Liver (tissue), 9 donors: ENCODE data around the gene NAA80. TPM values are rescaled to one million over a fixed set of nuclear protein-coding genes. Genes with fewer than 3 reads are reported as not detected.
A peak's percentile ranks its signal among the peaks of the same experiment; 100 is the strongest.

Experiments used
- DNase-seq: peaks from one replicate; pipeline ENCODE4 v3.0.0-alpha.2; 2017; ENCODE audit warnings: low spot score
- H3K27ac ChIP-seq, 2 donors: one replicate each; pipeline ENCODE4 v1.7.0; 2013; ENCODE audit warnings: inconsistent platforms in 2 of 2, low read length in 2 of 2, control low read depth in 1 of 2, low read depth in 1 of 2, mild to moderate bottlenecking in 1 of 2
- H3K27me3 ChIP-seq, 4 donors: one replicate each; pipeline versions ENCODE4 v1.6.1 to v1.7.0; 2013; ENCODE audit warnings: low read length in 3 of 4, inconsistent platforms in 1 of 4, mild to moderate bottlenecking in 1 of 4, moderate library complexity in 1 of 4; ENCODE audit not compliant: control insufficient read depth in 4 of 4, insufficient read depth in 4 of 4
- H3K36me3 ChIP-seq, 4 donors: one replicate each; pipeline versions ENCODE4 v1.6.1 to v1.7.0; 2013; ENCODE audit warnings: low read length in 3 of 4, mild to moderate bottlenecking in 3 of 4, low read depth in 1 of 4, moderate library complexity in 1 of 4; ENCODE audit not compliant: control insufficient read depth in 4 of 4, insufficient read depth in 3 of 4
- H3K4me1 ChIP-seq, 4 donors: one replicate each; pipeline versions ENCODE4 v1.6.1 to v1.7.0; 2013; ENCODE audit warnings: low read length in 3 of 4, mild to moderate bottlenecking in 3 of 4, moderate library complexity in 1 of 4; ENCODE audit not compliant: control insufficient read depth in 4 of 4, insufficient read depth in 4 of 4
- H3K4me3 ChIP-seq, 3 donors: one replicate each; pipeline versions ENCODE4 v1.6.1 to v1.7.0; 2013; ENCODE audit warnings: low read length in 3 of 3, control low read depth in 1 of 3, low read depth in 1 of 3, mild to moderate bottlenecking in 1 of 3
- H3K9ac ChIP-seq, 2 donors: one replicate each; pipeline ENCODE4 v1.7.0; 2013; ENCODE audit warnings: low read length in 2 of 2, mild to moderate bottlenecking in 2 of 2, moderate library complexity in 2 of 2, control low read depth in 1 of 2, low read depth in 1 of 2
- H3K9me3 ChIP-seq, 4 donors: one replicate each; pipeline versions ENCODE4 v1.6.1 to v1.7.0; 2013; ENCODE audit warnings: low read length in 3 of 4; ENCODE audit not compliant: control insufficient read depth in 4 of 4
- CTCF ChIP-seq: fragments of 150-350 bp; IDR thresholded peaks from 2 replicates; pipeline ENCODE4 v1.5.1; 2017; ENCODE audit warnings: improper control_type of control experiment, low read depth, low read length; ENCODE audit not compliant: missing input control
- EGR1 ChIP-seq, 2 donors: IDR thresholded peaks; 2 replicates each; pipeline ENCODE4 v1.6.1; 2016 to 2018; ENCODE audit warnings: antibody characterized with exemption in 2 of 2, low read depth in 2 of 2
- FOXA1 ChIP-seq: IDR thresholded peaks from 2 replicates; pipeline ENCODE4 v1.6.1; 2016; ENCODE audit warnings: antibody characterized with exemption
- GABPA ChIP-seq, 2 donors: IDR thresholded peaks in 1 of 2; conservative IDR thresholded peaks in 1 of 2; 2 replicates each; pipeline ENCODE4 v1.6.1; 2016; ENCODE audit warnings: antibody characterized with exemption in 2 of 2, mild to moderate bottlenecking in 1 of 2, moderate library complexity in 1 of 2
- HNF4A ChIP-seq, 2 donors: conservative IDR thresholded peaks; 2 replicates each; pipeline ENCODE4 v1.6.1; 2016; ENCODE audit warnings: antibody characterized with exemption in 2 of 2, mild to moderate bottlenecking in 2 of 2
- HNF4G ChIP-seq: IDR thresholded peaks from 2 replicates; pipeline ENCODE4 v1.6.1; 2016; ENCODE audit warnings: antibody characterized with exemption
- JUND ChIP-seq, 2 donors: IDR thresholded peaks; 2 replicates each; pipeline ENCODE4 v1.6.1; 2016; ENCODE audit warnings: antibody characterized with exemption in 2 of 2
- MAX ChIP-seq: IDR thresholded peaks from 2 replicates; pipeline ENCODE4 v1.6.1; 2016; ENCODE audit warnings: antibody characterized with exemption
- NR2F2 ChIP-seq: IDR thresholded peaks from 2 replicates; pipeline ENCODE4 v1.6.1; 2016; ENCODE audit warnings: antibody characterized with exemption
- RAD21 ChIP-seq, 2 donors: IDR thresholded peaks; 2 replicates each; pipeline ENCODE4 v1.6.1; 2016; ENCODE audit warnings: antibody characterized with exemption in 2 of 2, mild to moderate bottlenecking in 2 of 2
- SP1 ChIP-seq: IDR thresholded peaks from 2 replicates; pipeline ENCODE4 v1.6.1; 2018; ENCODE audit warnings: antibody characterized with exemption, mild to moderate bottlenecking
- YY1 ChIP-seq: IDR thresholded peaks from 2 replicates; pipeline ENCODE4 v1.6.1; 2016; ENCODE audit warnings: antibody characterized with exemption, mild to moderate bottlenecking
- ZBTB33 ChIP-seq: IDR thresholded peaks from 2 replicates; pipeline ENCODE4 v1.6.1; 2016; ENCODE audit warnings: antibody characterized with exemption
- WGBS: extraction: QIAGEN DNeasy Blood & Tissue Kit; methylation state at CpG from one replicate; pipeline ENCODE4 v1.1.7; 2013; 5-methylcytosine and 5-hydroxymethylcytosine counted together
- polyA plus RNA-seq, 2 donors: library from polyadenylated mRNA; stranded (reverse) in 1 of 2; unstranded in 1 of 2; fragments of 200-250 nt in 1 of 2; fragments of >200 nt in 1 of 2; fragmentation: Nextera tagmentation in 1 of 2; extraction: Ambion mirVana in 1 of 2; gene quantifications; one replicate each; pipeline versions ENCODE4 v1.2.1 to v1.2.3, GENCODE V29; 2013 to 2015
- total RNA-seq, 2 donors: library from RNA; depleted of rRNA; stranded (reverse); fragments of >200 nt; gene quantifications; one replicate each; pipeline ENCODE4 v1.2.3, GENCODE V29; 2014
- TF ChIP-seq, protein P1 (sequence below): IDR thresholded peaks from 2 replicates; pipeline ENCODE4 v1.6.1; 2016; ENCODE audit warnings: antibody characterized with exemption, mild to moderate bottlenecking
- TF ChIP-seq, protein P2 (sequence below): IDR thresholded peaks from 2 replicates; pipeline ENCODE4 v1.6.1; 2016; ENCODE audit warnings: antibody characterized with exemption
- donor health status: healthy.
- donor health status: healthy.
- donor health status: healthy.
- donor health status: healthy.
- donor health status: healthy.

Gene NAA80
- total and polyA plus RNA-seq, 4 donors = 1.6 to 5.5 (median 2.0) TPM

- TF ChIP-seq, protein P1, sequence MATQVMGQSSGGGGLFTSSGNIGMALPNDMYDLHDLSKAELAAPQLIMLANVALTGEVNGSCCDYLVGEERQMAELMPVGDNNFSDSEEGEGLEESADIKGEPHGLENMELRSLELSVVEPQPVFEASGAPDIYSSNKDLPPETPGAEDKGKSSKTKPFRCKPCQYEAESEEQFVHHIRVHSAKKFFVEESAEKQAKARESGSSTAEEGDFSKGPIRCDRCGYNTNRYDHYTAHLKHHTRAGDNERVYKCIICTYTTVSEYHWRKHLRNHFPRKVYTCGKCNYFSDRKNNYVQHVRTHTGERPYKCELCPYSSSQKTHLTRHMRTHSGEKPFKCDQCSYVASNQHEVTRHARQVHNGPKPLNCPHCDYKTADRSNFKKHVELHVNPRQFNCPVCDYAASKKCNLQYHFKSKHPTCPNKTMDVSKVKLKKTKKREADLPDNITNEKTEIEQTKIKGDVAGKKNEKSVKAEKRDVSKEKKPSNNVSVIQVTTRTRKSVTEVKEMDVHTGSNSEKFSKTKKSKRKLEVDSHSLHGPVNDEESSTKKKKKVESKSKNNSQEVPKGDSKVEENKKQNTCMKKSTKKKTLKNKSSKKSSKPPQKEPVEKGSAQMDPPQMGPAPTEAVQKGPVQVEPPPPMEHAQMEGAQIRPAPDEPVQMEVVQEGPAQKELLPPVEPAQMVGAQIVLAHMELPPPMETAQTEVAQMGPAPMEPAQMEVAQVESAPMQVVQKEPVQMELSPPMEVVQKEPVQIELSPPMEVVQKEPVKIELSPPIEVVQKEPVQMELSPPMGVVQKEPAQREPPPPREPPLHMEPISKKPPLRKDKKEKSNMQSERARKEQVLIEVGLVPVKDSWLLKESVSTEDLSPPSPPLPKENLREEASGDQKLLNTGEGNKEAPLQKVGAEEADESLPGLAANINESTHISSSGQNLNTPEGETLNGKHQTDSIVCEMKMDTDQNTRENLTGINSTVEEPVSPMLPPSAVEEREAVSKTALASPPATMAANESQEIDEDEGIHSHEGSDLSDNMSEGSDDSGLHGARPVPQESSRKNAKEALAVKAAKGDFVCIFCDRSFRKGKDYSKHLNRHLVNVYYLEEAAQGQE = peak; percentile 74
- TF ChIP-seq MAX (peak; percentile 55), YY1 (peak; percentile 75), ZBTB33 (no peak), FOXA1 (no peak), RAD21 (IDR thresholded peaks at IDR 0.05) (no peak), GABPA (IDR thresholded peaks at IDR 0.05 in 1 of 2, conservative IDR thresholded peaks at IDR 0.05 in 1 of 2) (peak; percentile 75 to 95), CTCF (no peak), SP1 (peak; percentile 63), EGR1 (IDR thresholded peaks at IDR 0.05; ENCODE audit: low read depth in 2 of 2) (peak in 1 of 2 donors; percentile 83)
- TF ChIP-seq, protein P2, sequence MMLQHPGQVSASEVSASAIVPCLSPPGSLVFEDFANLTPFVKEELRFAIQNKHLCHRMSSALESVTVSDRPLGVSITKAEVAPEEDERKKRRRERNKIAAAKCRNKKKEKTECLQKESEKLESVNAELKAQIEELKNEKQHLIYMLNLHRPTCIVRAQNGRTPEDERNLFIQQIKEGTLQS = no peak
- Histone ChIP-seq H3K36me3 (peaks cover 4 to 34% (median 17%) of the 10 kb centered on the region in 4 donors), H3K9ac (peak within 1 kb of the TSS; percentile 63 to 75), H3K27ac (peak within 1 kb of the TSS; percentile 72 to 74), H3K4me3 (peak within 1 kb of the TSS; percentile 82 to 87 (median 83)), H3K9me3 (no peaks in the 10 kb centered on the region), H3K4me1 (peaks cover 2 to 51% (median 34%) of the 10 kb centered on the region in 4 donors), H3K27me3 (no peaks in the 10 kb centered on the region)
- WGBS = 1% methylated on average over 55 of the region's 55 CpGs
- DNase-seq = peak; percentile 96
Measured at GRCh38 chr3:50327943-50328691, 28.9 kb upstream of the NAA80 start, which contains the start of gene TUSC2. TUSC2 (minus strand) TSS chr3:50328223; CDS start chr3:50328099, 124 bp downstream.

- no peaks in the 10 kb centered on the region for H3K9me3 ChIP-seq
- peaks cover 4 to 33% (median 17%) of the 10 kb centered on the region in 4 donors for H3K36me3 ChIP-seq
- TF ChIP-seq, protein P1 = no peak
- no peak for TF ChIP-seq HNF4A (conservative IDR thresholded peaks at IDR 0.05)
- TF ChIP-seq, protein P2 = no peak
- no peak for TF ChIP-seq EGR1 (IDR thresholded peaks at IDR 0.05; ENCODE audit: low read depth in 2 of 2)
- no peak for TF ChIP-seq GABPA (IDR thresholded peaks at IDR 0.05 in 1 of 2, conservative IDR thresholded peaks at IDR 0.05 in 1 of 2)
- TF ChIP-seq YY1 = no peak
- no peak for TF ChIP-seq JUND (IDR thresholded peaks at IDR 0.05)
- no peak for TF ChIP-seq RAD21 (IDR thresholded peaks at IDR 0.05)
- TF ChIP-seq FOXA1 = no peak
- TF ChIP-seq SP1 = no peak
- TF ChIP-seq NR2F2 = no peak
- no peak for TF ChIP-seq HNF4G
- peak overlapping the region; percentile 59 to 75 for H3K9ac ChIP-seq
- 73% methylated on average over 4 of the region's 4 CpGs for WGBS
- H3K27ac ChIP-seq = no peak overlapping the region
- peaks cover 2 to 59% (median 40%) of the 10 kb centered on the region in 4 donors for H3K4me1 ChIP-seq
- H3K27me3 ChIP-seq = no peaks in the 10 kb centered on the region
- no peak for DNase-seq
- peak overlapping the region; percentile 82 to 87 (median 83) for H3K4me3 ChIP-seq
Measured at GRCh38 chr3:50327129-50327528, 27.9 kb upstream of the NAA80 start.
